ENCODE measurements around the gene ROR2. TPM values are rescaled to one million over a fixed set of nuclear protein-coding genes. Genes with fewer than 3 reads are reported as not detected.

ROR2 gene
- total RNA-seq, 1 donor from 2014 or later: 0.74 TPM

- Histone ChIP-seq H3K4me3 (no peak overlapping the region), H3K36me3 (no peaks in the 10 kb centered on the region), H3K9me3 (replicated peaks) (peaks cover 13% of the 10 kb centered on the region), H3K27ac (replicated peaks) (no peak overlapping the region), H3K4me1 (no peaks in the 10 kb centered on the region), H3K27me3 (ENCODE audit: low read depth) (peaks cover 51% of the 10 kb centered on the region)
- intact Hi-C loops (cut with micrococcal nuclease): no loop called here
- no peak for TF ChIP-seq CTCF (IDR thresholded peaks at IDR 0.05; ENCODE audit: borderline replicate concordance)
- DNase-seq: no peak
Observed at GRCh38 chr9:91768507-91768906, 181.5 kb downstream of the ROR2 start.

GRCh38 chr9:91766315-91767069, 183.5 kb downstream of the ROR2 start:
- no peaks in the 10 kb centered on the region for H3K4me1 ChIP-seq
- H3K9me3 ChIP-seq (replicated peaks): peaks cover 18% of the 10 kb centered on the region
- TF ChIP-seq CTCF (IDR thresholded peaks at IDR 0.05; ENCODE audit: borderline replicate concordance): no peak
- peaks cover 41% of the 10 kb centered on the region for H3K27me3 ChIP-seq (ENCODE audit: low read depth)
- H3K36me3 ChIP-seq: no peaks in the 10 kb centered on the region
- H3K27ac ChIP-seq (replicated peaks): no peak overlapping the region
- DNase-seq: no peak
- intact Hi-C loops (cut with micrococcal nuclease): no loop called here
- no peak overlapping the region for H3K4me3 ChIP-seq

- intact Hi-C loops (cut with micrococcal nuclease): no loop called here
- H3K27ac ChIP-seq (replicated peaks): no peak overlapping the region
- no peaks in the 10 kb centered on the region for H3K36me3 ChIP-seq
- no peak for DNase-seq
- TF ChIP-seq CTCF (IDR thresholded peaks at IDR 0.05; ENCODE audit: borderline replicate concordance): no peak
- H3K4me3 ChIP-seq: no peak overlapping the region
- H3K9me3 ChIP-seq (replicated peaks): peaks cover 18% of the 10 kb centered on the region
- H3K4me1 ChIP-seq: no peaks in the 10 kb centered on the region
- peaks cover 41% of the 10 kb centered on the region for H3K27me3 ChIP-seq (ENCODE audit: low read depth)
Observed at GRCh38 chr9:91765296-91765695, 184.7 kb downstream of the ROR2 start.

- Histone ChIP-seq H3K36me3 (no peaks in the 10 kb centered on the region), H3K27ac (replicated peaks) (no peak overlapping the region), H3K4me1 (no peaks in the 10 kb centered on the region), H3K27me3 (ENCODE audit: low read depth) (peaks cover 35% of the 10 kb centered on the region), H3K9me3 (replicated peaks) (peaks cover 18% of the 10 kb centered on the region), H3K4me3 (no peak overlapping the region)
- TF ChIP-seq CTCF (IDR thresholded peaks at IDR 0.05; ENCODE audit: borderline replicate concordance): no peak
- no peak for DNase-seq
- intact Hi-C loops (cut with micrococcal nuclease): no loop called here
Observed at GRCh38 chr9:91764661-91765060, 185.4 kb downstream of the ROR2 start.

- no peaks in the 10 kb centered on the region for H3K4me1 ChIP-seq
- H3K36me3 ChIP-seq: no peaks in the 10 kb centered on the region
- no peak overlapping the region for H3K27ac ChIP-seq (replicated peaks)
- peaks cover 23% of the 10 kb centered on the region for H3K9me3 ChIP-seq (replicated peaks)
- no peak overlapping the region for H3K4me3 ChIP-seq
- no peak for DNase-seq
- no peak for TF ChIP-seq CTCF (IDR thresholded peaks at IDR 0.05; ENCODE audit: borderline replicate concordance)
- intact Hi-C loops (cut with micrococcal nuclease): no loop called here
- H3K27me3 ChIP-seq (ENCODE audit: low read depth): peaks cover 20% of the 10 kb centered on the region
Observed at GRCh38 chr9:91761362-91761761, 188.7 kb downstream of the ROR2 start.

Measured in left ventricle myocardium inferior (tissue), 1 donor.